GM21717 (cell line): ENCODE measurements around the gene UNC119.

Source experiments
- ATAC-seq: cut with Tn5 transposase; IDR thresholded peaks from one replicate; pipeline ENCODE4 v1.9.1; 2021; ENCODE audit warnings: mild to moderate bottlenecking, moderate library complexity; ENCODE audit not compliant: unreplicated experiment

The UNC119 gene

GRCh38 chr17:28573521-28573920 is 21.1 kb upstream of the UNC119 start:
- no peak for ATAC-seq

GRCh38 chr17:28573040-28573380 is 20.6 kb upstream of the UNC119 start:
- ATAC-seq = no peak

GRCh38 chr17:28572259-28573039 is 20.0 kb upstream of the UNC119 start:
- no peak for ATAC-seq

- ATAC-seq = peak; percentile 67
Measured at GRCh38 chr17:28571361-28572122, 19.1 kb upstream of the UNC119 start, which contains the start of gene PIGS. Gene PIGS, minus strand, starts transcription at chr17:28571524. Its CDS starts 28 bp downstream, at chr17:28571496.

GRCh38 chr17:28570716-28571360 is 18.4 kb upstream of the UNC119 start:
- peak; percentile 33 for ATAC-seq

GRCh38 chr17:28569446-28569845 is 17.0 kb upstream of the UNC119 start:
- no peak for ATAC-seq

GRCh38 chr17:28567604-28568003 is 15.2 kb upstream of the UNC119 start:
- no peak for ATAC-seq

GRCh38 chr17:28563475-28563874 is 11.1 kb upstream of the UNC119 start:
- no peak for ATAC-seq

GRCh38 chr17:28555022-28555421 is 2.6 kb upstream of the UNC119 start:
- ATAC-seq = no peak

- no peak for ATAC-seq
Measured at GRCh38 chr17:28554565-28554964, 2.1 kb upstream of the UNC119 start.

- ATAC-seq = no peak
Measured at GRCh38 chr17:28553000-28553505, 629 bp upstream of the UNC119 start.

GRCh38 chr17:28551421-28552175 is 826 bp downstream of the UNC119 start:
- ATAC-seq = no peak

- no peak for ATAC-seq
Measured at GRCh38 chr17:28550858-28551257, 1.6 kb downstream of the UNC119 start.

- no peak for ATAC-seq
Measured at GRCh38 chr17:28549236-28550132, 2.9 kb downstream of the UNC119 start.

- ATAC-seq = no peak
Measured at GRCh38 chr17:28548417-28549130, 3.9 kb downstream of the UNC119 start.

GRCh38 chr17:28547623-28548416 is 4.6 kb downstream of the UNC119 start:
- no peak for ATAC-seq

GRCh38 chr17:28547096-28547622 is 5.3 kb downstream of the UNC119 start:
- ATAC-seq = no peak

- ATAC-seq = no peak
Measured at GRCh38 chr17:28545787-28546415, 6.5 kb downstream of the UNC119 start.
